K562 (cell line): ENCODE results near the gene PHF21B. TPM values are rescaled to one million over a fixed set of nuclear protein-coding genes. Genes with fewer than 3 reads are reported as not detected.

Experiments
- REST ChIP-seq, 2 experiments: fragments of 450-650 bp; formaldehyde crosslinking in 1 of 2; IDR thresholded peaks; 2 replicates each; pipeline versions ENCODE4 v1.4.0 to v1.6.1; 2014 to 2020; ENCODE audit warnings: mild to moderate bottlenecking in 2 of 2, borderline replicate concordance in 1 of 2, low read depth in 1 of 2
- THAP7 ChIP-seq: fragments of 250-450 bp; sonication (Bioruptor Pico); IDR thresholded peaks from 2 replicates; pipeline ENCODE4 v1.5.0; 2021
- polyA plus RNA-seq, 8 experiments: library from polyadenylated mRNA; depleted of rRNA in 4 of 8; stranded (reverse) in 5 of 8; unstranded in 3 of 8; fragments of >200 nt; fragmentation: Nextera tagmentation in 2 of 8; fragmentation: Illumina TruSeq in 1 of 8; extraction: Ambion mirVana in 2 of 8; extraction: Trizol in 1 of 8; gene quantifications; 2 replicates each; pipeline versions ENCODE4 v1.2.1 to v1.2.3, GENCODE V29; 2011 to 2014; ENCODE audit warnings: inconsistent platforms in 1 of 8, missing spikeins in 1 of 8
- total RNA-seq, 7 experiments: library from RNA; depleted of rRNA in 6 of 7; stranded (reverse); fragments of >200 nt in 6 of 7; fragmentation: Illumina TruSeq in 2 of 7; extraction: Trizol in 2 of 7; gene quantifications; 2 replicates each; pipeline versions ENCODE4 v1.2.1 to v1.2.3, GENCODE V29; 2011 to 2021; ENCODE audit warnings: low replicate concordance in 1 of 7

The PHF21B gene
- total and polyA plus RNA-seq, 9 of the 15 experiments (the other 6 are each of a cell fraction or from before 2014, with no cell fraction given) = 0.04 TPM; not detected in 8

GRCh38 chr22:44939451-44939850 lies 70.4 kb downstream of the PHF21B start (continued):
- TF ChIP-seq REST (IDR thresholded peaks at IDR 0.05; ENCODE audit: borderline replicate concordance) (no peak), REST (CRISPR knock-in tag; IDR thresholded peaks at IDR 0.05; ENCODE audit: low read depth) (no peak), THAP7 (no peak)
